OCI-LY7 (cell line): ENCODE measurements around the gene KIF16B. TPM values are rescaled to one million over a fixed set of nuclear protein-coding genes. Genes with fewer than 3 reads are reported as not detected.

Source experiments
- BruUV-seq: library from RNA; stranded (reverse); fragments of 400-500 nt; replicated peaks from 2 replicates; lab custom pipeline; 2021; lab: Mats Ljungman, UMichigan
- CTCF ChIA-PET: fragments of 300-600 bp; sonication (Branson Sonifier 250); formaldehyde crosslinking; loops from one replicate; lab custom pipeline; 2022; ENCODE audit warnings: antibody characterized with exemption; ENCODE audit not compliant: unreplicated experiment; lab: Charles Lee
- POLR2A ChIA-PET: fragments of 300-600 bp; sonication (Branson Sonifier 250); formaldehyde crosslinking; loops from one replicate; lab custom pipeline; 2022; ENCODE audit warnings: antibody characterized with exemption; lab: Charles Lee
- DNase-seq: peaks from one replicate; pipeline ENCODE4 v3.0.0-alpha.2; 2015; ENCODE audit warnings: low spot score
- H2AFZ ChIP-seq: fragments of 200-600 bp; sonication (generic), shearing (Covaris generic); 2 replicates; pipeline ENCODE4 v1.6.1; 2014; ENCODE audit warnings: mild to moderate bottlenecking, antibody characterized with exemption, low read length, moderate library complexity
- H3K27ac ChIP-seq: fragments of 200-600 bp; sonication (generic); 2 replicates; pipeline ENCODE4 v1.5.1; 2014; ENCODE audit warnings: mixed run types, low read depth, mild to moderate bottlenecking, moderate library complexity, low read length, inconsistent platforms; ENCODE audit not compliant: poor library complexity, severe bottlenecking
- H3K36me3 ChIP-seq: fragments of 200-600 bp; sonication (generic); 2 replicates; pipeline ENCODE4 v1.6.1; 2014; ENCODE audit warnings: mild to moderate bottlenecking, antibody characterized with exemption, low read length, moderate library complexity, mixed read lengths; ENCODE audit not compliant: insufficient read depth
- H3K4me1 ChIP-seq: fragments of 200-600 bp; sonication (generic); 2 replicates; pipeline ENCODE4 v1.5.1; 2014; ENCODE audit warnings: mild to moderate bottlenecking, low read length; ENCODE audit not compliant: insufficient read depth, poor library complexity, severe bottlenecking
- H3K4me2 ChIP-seq: fragments of 200-600 bp; sonication (generic); 2 replicates; pipeline ENCODE4 v1.6.1; 2014; ENCODE audit warnings: mild to moderate bottlenecking, low read length
- H3K4me3 ChIP-seq: fragments of 200-600 bp; sonication (generic); 2 replicates; pipeline ENCODE4 v1.5.1; 2014; ENCODE audit warnings: mild to moderate bottlenecking, low read depth, low read length; ENCODE audit not compliant: poor library complexity, severe bottlenecking
- H3K79me2 ChIP-seq: fragments of 200-600 bp; sonication (generic); 2 replicates; pipeline ENCODE4 v1.6.1; 2016; ENCODE audit warnings: low read depth, mild to moderate bottlenecking, low read length, moderate library complexity, mixed read lengths; ENCODE audit not compliant: insufficient read depth
- H3K9me2 ChIP-seq: fragments of 200-600 bp; sonication (generic); 2 replicates; pipeline ENCODE4 v1.6.1; 2016; ENCODE audit warnings: mild to moderate bottlenecking, low read length, mixed read lengths; ENCODE audit not compliant: insufficient read depth
- H3K9me3 ChIP-seq: fragments of 200-600 bp; sonication (generic); 2 replicates; pipeline ENCODE4 v1.6.1; 2014; ENCODE audit warnings: mild to moderate bottlenecking, mixed run types, low read length, mixed read lengths
- H4K20me1 ChIP-seq: fragments of 200-600 bp; sonication (generic); 2 replicates; pipeline ENCODE4 v1.6.1; 2014; ENCODE audit warnings: mild to moderate bottlenecking, antibody characterized with exemption, low read length, moderate library complexity, mixed read lengths; ENCODE audit not compliant: insufficient read depth
- EZH2phosphoT487 ChIP-seq: fragments of 200-600 bp; sonication (generic); IDR thresholded peaks from 2 replicates; pipeline ENCODE4 v1.6.1; 2018; ENCODE audit warnings: low read depth, borderline replicate concordance, mild to moderate bottlenecking, mixed run types, antibody characterized with exemption, low read length, moderate library complexity, mixed read lengths
- intact Hi-C: fragments of 100-400 bp; cut with micrococcal nuclease; formaldehyde crosslinking; loops from one replicate; pipeline ENCODE4 v1.10.0; 2022; ENCODE audit not compliant: unreplicated experiment
- total RNA-seq, 2 experiments: library from RNA; depleted of rRNA in 1 of 2; stranded (reverse); fragments of >200 nt in 1 of 2; shearing (Covaris generic) in 1 of 2; gene quantifications; 2 replicates each; pipeline ENCODE4 v1.2.3, GENCODE V29; 2014 to 2022
- TF ChIP-seq, protein P1 (sequence below): fragments of 200-600 bp; sonication (generic); conservative IDR thresholded peaks from 2 replicates; pipeline ENCODE4 v1.5.1; 2014; ENCODE audit warnings: mild to moderate bottlenecking, antibody characterized with exemption, low read length, moderate library complexity, mixed read lengths

Gene KIF16B
- total RNA-seq, 2 experiments from 2014 or later, result 6.2 to 11.2 TPM

DNA sequence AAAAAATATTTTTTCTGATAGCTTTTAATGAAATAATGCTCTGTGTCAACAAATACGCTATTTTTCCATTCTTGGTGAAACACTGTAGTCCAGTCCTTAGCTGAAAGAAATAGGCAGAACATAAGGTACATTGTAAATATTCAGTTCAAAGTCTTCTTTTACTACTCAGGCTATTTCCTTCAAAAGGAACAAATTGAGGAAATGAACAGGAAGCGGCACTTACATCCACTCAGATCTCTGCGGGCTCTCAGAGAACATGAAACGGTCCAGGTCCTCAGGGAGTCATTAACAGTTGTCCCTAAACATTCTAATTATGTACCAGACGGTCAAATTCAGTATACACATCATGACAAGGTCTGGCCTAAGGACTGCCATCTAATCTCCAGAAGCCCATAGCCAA is 212.6 kb downstream of the KIF16B start:
- intact Hi-C loops, result no loop called here

DNA sequence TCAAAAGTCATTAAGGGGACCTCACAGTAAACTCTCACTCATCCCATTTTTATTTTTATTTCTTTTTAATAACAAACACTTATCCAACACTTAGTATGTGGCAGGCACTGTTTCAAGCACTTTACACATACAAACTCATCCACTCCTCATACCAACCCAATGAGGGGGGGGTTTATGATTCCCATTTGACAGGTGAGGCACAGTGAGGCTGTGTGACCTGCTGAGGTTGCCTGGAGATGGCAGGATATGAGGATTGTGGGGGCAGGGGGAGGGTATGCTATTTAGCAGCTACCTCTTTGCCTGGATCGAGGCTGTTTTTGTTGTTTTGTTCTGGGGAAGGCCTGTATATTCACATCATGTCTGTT is 219.8 kb downstream of the KIF16B start:
- DNase-seq, result no peak
- Histone ChIP-seq H2AFZ (no peak overlapping the region), H3K36me3 (no peaks in the 10 kb centered on the region), H3K4me1 (no peaks in the 10 kb centered on the region), H3K27ac (no peak overlapping the region), H3K4me3 (no peak overlapping the region), H3K79me2 (no peaks in the 10 kb centered on the region), H3K9me2 (no peaks in the 10 kb centered on the region), H3K9me3 (no peaks in the 10 kb centered on the region), H3K4me2 (no peak overlapping the region), H4K20me1 (no peaks in the 10 kb centered on the region)
- BruUV-seq, result no TSS peak
- ChIA-PET CTCF (no interaction called here), POLR2A (no interaction called here)
- TF ChIP-seq, protein P1, sequence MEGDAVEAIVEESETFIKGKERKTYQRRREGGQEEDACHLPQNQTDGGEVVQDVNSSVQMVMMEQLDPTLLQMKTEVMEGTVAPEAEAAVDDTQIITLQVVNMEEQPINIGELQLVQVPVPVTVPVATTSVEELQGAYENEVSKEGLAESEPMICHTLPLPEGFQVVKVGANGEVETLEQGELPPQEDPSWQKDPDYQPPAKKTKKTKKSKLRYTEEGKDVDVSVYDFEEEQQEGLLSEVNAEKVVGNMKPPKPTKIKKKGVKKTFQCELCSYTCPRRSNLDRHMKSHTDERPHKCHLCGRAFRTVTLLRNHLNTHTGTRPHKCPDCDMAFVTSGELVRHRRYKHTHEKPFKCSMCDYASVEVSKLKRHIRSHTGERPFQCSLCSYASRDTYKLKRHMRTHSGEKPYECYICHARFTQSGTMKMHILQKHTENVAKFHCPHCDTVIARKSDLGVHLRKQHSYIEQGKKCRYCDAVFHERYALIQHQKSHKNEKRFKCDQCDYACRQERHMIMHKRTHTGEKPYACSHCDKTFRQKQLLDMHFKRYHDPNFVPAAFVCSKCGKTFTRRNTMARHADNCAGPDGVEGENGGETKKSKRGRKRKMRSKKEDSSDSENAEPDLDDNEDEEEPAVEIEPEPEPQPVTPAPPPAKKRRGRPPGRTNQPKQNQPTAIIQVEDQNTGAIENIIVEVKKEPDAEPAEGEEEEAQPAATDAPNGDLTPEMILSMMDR, result no peak
- TF ChIP-seq EZH2phosphoT487, result no peak
- intact Hi-C loops, result no loop called here

More for the DNA sequence above, 212.6 kb downstream of the KIF16B start:
- no peak for DNase-seq
- Histone ChIP-seq H3K36me3 (no peaks in the 10 kb centered on the region), H3K9me3 (no peaks in the 10 kb centered on the region), H3K9me2 (no peaks in the 10 kb centered on the region), H3K4me2 (no peak overlapping the region), H3K27ac (no peak overlapping the region), H2AFZ (no peak overlapping the region), H3K79me2 (no peaks in the 10 kb centered on the region), H4K20me1 (no peaks in the 10 kb centered on the region), H3K4me1 (no peaks in the 10 kb centered on the region), H3K4me3 (no peak overlapping the region)
- ChIA-PET CTCF (no interaction called here), POLR2A (interaction anchor here (0.8 kb wide), 1 partner anchor 215 kb away, joined by 3 read pairs; no protein-coding TSS in a partner anchor)
- no peak for TF ChIP-seq EZH2phosphoT487
- TF ChIP-seq, protein P1, result no peak
- no TSS peak for BruUV-seq

DNA sequence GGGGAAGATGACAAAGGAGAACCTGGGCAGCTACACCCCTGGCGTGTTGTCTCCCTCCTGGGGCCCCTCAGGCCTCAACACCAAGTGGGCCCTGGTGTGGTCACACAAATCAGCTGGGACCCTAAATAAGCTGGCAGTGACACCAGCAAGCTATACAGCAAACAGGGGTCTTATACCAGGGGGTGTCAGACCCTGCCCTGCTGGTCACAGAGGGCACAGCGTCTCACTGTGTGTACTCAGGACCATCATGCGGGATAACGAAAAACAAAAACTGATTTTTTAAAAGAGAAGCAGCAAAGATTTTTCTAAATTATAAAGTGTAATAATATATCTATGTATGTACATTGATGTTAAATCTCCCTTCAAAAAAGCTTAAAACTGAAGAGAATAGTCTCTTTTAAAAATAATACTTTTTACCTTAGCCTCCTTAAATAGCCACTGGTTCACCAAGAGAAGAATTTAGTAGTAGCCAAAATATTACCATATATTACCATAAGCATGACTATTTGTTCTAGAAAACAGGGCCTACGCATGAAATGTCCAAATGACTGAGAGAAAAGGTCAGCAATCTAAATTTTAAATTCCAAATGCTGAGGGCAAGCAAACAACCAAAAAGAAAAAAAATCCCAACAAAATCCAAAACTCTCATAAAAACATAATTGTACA is 220.4 kb downstream of the KIF16B start:
- intact Hi-C loops, result no loop called here
- no peak overlapping the region for H3K27ac ChIP-seq
- no peaks in the 10 kb centered on the region for H3K4me1 ChIP-seq
- H3K9me3 ChIP-seq, result no peaks in the 10 kb centered on the region
- no peak overlapping the region for H3K4me3 ChIP-seq
- ChIA-PET CTCF (no interaction called here), POLR2A (no interaction called here)
- H2AFZ ChIP-seq, result no peak overlapping the region
- H3K79me2 ChIP-seq, result no peaks in the 10 kb centered on the region
- DNase-seq, result no peak
- BruUV-seq, result no TSS peak
- no peaks in the 10 kb centered on the region for H3K9me2 ChIP-seq
- H4K20me1 ChIP-seq, result no peaks in the 10 kb centered on the region
- no peaks in the 10 kb centered on the region for H3K36me3 ChIP-seq
- H3K4me2 ChIP-seq, result no peak overlapping the region
- no peak for TF ChIP-seq EZH2phosphoT487
- TF ChIP-seq, protein P1, result no peak
